ENCODE results near the gene APLF. TPM values are rescaled to one million over a fixed set of nuclear protein-coding genes. Genes with fewer than 3 reads are reported as not detected.

APLF gene
- total RNA-seq, 1 experiment from 2014 or later, result 2.1 TPM

- Histone ChIP-seq H3K36me3 (replicated peaks; ENCODE audit: control insufficient read depth, insufficient read depth, low read length) (no peaks in the 10 kb centered on the region), H3K4me3 (ENCODE audit: insufficient read depth, low read depth, low read length) (no peak overlapping the region), H3K27me3 (ENCODE audit: control insufficient read depth, insufficient read depth, low read length) (no peaks in the 10 kb centered on the region)
- DNase-seq, result no peak
Measured at GRCh38 chr2:68453761-68454360, 13.5 kb upstream of the APLF start.

DNA sequence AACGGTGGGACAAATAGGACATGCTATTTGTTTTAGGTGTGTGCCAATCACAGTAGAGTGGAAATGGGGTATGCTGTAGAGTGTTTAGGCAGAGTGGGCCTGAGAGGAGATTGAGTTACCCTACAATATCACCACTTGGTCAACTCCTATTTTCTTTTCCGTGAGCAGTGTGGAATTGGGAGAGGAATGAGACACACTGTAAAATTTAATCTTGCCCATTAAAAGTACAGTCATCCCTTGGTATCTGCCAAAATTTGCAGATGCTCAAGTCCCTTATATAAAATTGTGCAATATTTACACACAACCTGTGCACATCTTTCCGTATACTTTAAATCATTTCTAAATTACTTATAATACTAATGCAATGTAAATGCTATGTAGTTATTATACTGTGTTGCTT is 12.7 kb upstream of the APLF start:
- no peak for DNase-seq

GRCh38 chr2:68456198-68456597 is 11.2 kb upstream of the APLF start:
- no peaks in the 10 kb centered on the region for H3K27me3 ChIP-seq (ENCODE audit: control insufficient read depth, insufficient read depth, low read length)

More for the DNA sequence above, 12.7 kb upstream of the APLF start:
- Histone ChIP-seq H3K27me3 (ENCODE audit: control insufficient read depth, insufficient read depth, low read length) (no peaks in the 10 kb centered on the region), H3K36me3 (replicated peaks; ENCODE audit: control insufficient read depth, insufficient read depth, low read length) (no peaks in the 10 kb centered on the region), H3K4me3 (ENCODE audit: insufficient read depth, low read depth, low read length) (no peak overlapping the region)

GRCh38 chr2:68458981-68459380 is 8.4 kb upstream of the APLF start:
- DNase-seq, result no peak
- H3K4me3 ChIP-seq (ENCODE audit: insufficient read depth, low read depth, low read length), result no peak overlapping the region
- H3K36me3 ChIP-seq (replicated peaks; ENCODE audit: control insufficient read depth, insufficient read depth, low read length), result no peaks in the 10 kb centered on the region
- no peaks in the 10 kb centered on the region for H3K27me3 ChIP-seq (ENCODE audit: control insufficient read depth, insufficient read depth, low read length)

More at GRCh38 chr2:68456198-68456597, 11.2 kb upstream of the APLF start:
- no peaks in the 10 kb centered on the region for H3K36me3 ChIP-seq (replicated peaks; ENCODE audit: control insufficient read depth, insufficient read depth, low read length)
- no peak for DNase-seq
- H3K4me3 ChIP-seq (ENCODE audit: insufficient read depth, low read depth, low read length), result no peak overlapping the region

- no peaks in the 10 kb centered on the region for H3K27me3 ChIP-seq (ENCODE audit: control insufficient read depth, insufficient read depth, low read length)
- no peaks in the 10 kb centered on the region for H3K36me3 ChIP-seq (replicated peaks; ENCODE audit: control insufficient read depth, insufficient read depth, low read length)
- DNase-seq, result peak; percentile 54
- no peak overlapping the region for H3K4me3 ChIP-seq (ENCODE audit: insufficient read depth, low read depth, low read length)
Measured at GRCh38 chr2:68463287-68463877, 4.0 kb upstream of the APLF start.

- no peak overlapping the region for H3K4me3 ChIP-seq (ENCODE audit: insufficient read depth, low read depth, low read length)
- no peak for DNase-seq
- H3K27me3 ChIP-seq (ENCODE audit: control insufficient read depth, insufficient read depth, low read length), result no peaks in the 10 kb centered on the region
- no peaks in the 10 kb centered on the region for H3K36me3 ChIP-seq (replicated peaks; ENCODE audit: control insufficient read depth, insufficient read depth, low read length)
Measured at GRCh38 chr2:68464651-68465050, 2.7 kb upstream of the APLF start.

GRCh38 chr2:68465081-68465916 is 2.1 kb upstream of the APLF start:
- Histone ChIP-seq H3K27me3 (ENCODE audit: control insufficient read depth, insufficient read depth, low read length) (no peaks in the 10 kb centered on the region), H3K4me3 (ENCODE audit: insufficient read depth, low read depth, low read length) (no peak overlapping the region), H3K36me3 (replicated peaks; ENCODE audit: control insufficient read depth, insufficient read depth, low read length) (no peaks in the 10 kb centered on the region)
- DNase-seq, result no peak

DNA sequence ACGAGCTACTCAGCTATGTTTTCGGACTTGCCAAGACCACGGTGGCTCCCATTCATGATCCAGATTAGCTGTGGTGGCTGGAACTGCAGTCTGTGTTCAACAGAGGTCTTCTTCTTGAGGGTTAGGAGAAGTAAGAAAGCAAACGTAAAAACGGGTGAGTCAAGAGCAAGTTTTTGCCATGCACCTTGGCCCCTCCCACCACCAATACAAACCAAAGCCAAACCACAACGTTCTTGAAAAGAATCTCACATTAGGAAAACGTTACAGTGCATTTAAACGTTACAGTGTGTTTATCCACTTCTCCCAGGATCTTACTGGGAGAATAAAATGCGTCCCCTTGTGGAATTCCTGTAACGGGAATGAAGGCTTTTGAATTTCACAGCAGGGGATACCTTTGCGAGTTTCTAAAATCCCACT is 1.0 kb upstream of the APLF start:
- DNase-seq, result no peak
- H3K4me3 ChIP-seq (ENCODE audit: insufficient read depth, low read depth, low read length), result peak overlapping the region; percentile 89
- H3K27me3 ChIP-seq (ENCODE audit: control insufficient read depth, insufficient read depth, low read length), result no peaks in the 10 kb centered on the region
- H3K36me3 ChIP-seq (replicated peaks; ENCODE audit: control insufficient read depth, insufficient read depth, low read length), result no peaks in the 10 kb centered on the region

DNA sequence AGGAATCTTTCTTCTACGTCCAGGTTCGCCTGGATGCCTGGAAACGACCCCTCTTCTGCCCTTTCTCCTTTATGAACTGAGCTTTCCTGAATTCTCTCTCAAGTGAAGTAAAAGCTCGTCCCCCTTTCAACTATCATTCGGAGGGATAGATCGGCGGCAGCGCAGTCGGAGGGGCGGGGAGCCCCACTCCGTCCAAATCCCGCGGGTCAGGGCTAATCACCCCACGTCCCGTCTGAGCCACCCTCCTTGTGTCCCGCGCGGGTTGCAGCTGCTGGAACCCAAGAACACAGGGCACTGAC is 658 bp upstream of the APLF start:
- no peak for DNase-seq
- peak overlapping the region; percentile 89 for H3K4me3 ChIP-seq (ENCODE audit: insufficient read depth, low read depth, low read length)
- no peaks in the 10 kb centered on the region for H3K36me3 ChIP-seq (replicated peaks; ENCODE audit: control insufficient read depth, insufficient read depth, low read length)
- H3K27me3 ChIP-seq (ENCODE audit: control insufficient read depth, insufficient read depth, low read length), result no peaks in the 10 kb centered on the region

GRCh38 chr2:68468801-68469200 is 1.4 kb downstream of the APLF start:
- Histone ChIP-seq H3K36me3 (replicated peaks; ENCODE audit: control insufficient read depth, insufficient read depth, low read length) (no peaks in the 10 kb centered on the region), H3K4me3 (ENCODE audit: insufficient read depth, low read depth, low read length) (no peak overlapping the region)
- DNase-seq, result no peak

DNA sequence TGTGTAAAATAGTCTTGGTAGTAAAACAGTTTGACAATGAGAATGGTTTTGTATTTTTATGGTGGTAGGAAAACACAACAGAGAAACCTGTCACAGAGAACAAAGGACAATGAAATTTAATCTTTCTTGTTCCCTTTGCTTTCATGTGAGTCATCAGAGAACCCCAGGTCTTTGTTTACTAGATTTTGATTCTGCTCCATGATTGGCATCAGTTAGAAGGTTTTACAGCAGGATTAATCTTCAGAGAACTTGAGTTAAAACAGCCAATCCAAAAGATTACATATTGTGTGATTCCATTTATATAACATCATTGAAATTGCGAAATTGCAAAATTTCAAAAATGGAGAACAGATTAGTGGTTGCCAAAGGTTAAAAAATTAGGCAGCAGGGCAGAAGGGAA is 2.5 kb downstream of the APLF start:
- DNase-seq, result no peak
- H3K4me3 ChIP-seq (ENCODE audit: insufficient read depth, low read depth, low read length), result no peak overlapping the region
- no peaks in the 10 kb centered on the region for H3K36me3 ChIP-seq (replicated peaks; ENCODE audit: control insufficient read depth, insufficient read depth, low read length)
- no peaks in the 10 kb centered on the region for H3K27me3 ChIP-seq (ENCODE audit: control insufficient read depth, insufficient read depth, low read length)

More at GRCh38 chr2:68468801-68469200, 1.4 kb downstream of the APLF start:
- no peaks in the 10 kb centered on the region for H3K27me3 ChIP-seq (ENCODE audit: control insufficient read depth, insufficient read depth, low read length)

DNA sequence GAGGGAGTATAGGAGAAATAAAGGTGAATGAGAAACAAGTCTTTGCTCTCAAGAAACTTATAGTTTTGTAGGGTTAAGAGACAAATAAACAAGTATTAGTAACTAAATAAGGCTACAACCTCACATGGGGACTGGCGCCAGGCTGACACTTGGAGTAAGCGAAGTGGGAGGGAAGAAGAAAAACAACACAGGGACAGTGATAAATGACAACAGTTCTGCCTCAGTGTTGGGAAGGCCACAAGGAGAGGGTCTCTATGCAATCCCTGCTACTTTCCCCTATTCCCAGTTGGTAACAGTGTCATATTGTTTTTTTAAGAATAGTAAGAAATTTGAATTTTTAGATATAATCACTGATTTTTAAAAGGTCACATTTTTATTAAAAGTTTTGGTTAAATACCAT is 4.0 kb downstream of the APLF start:
- DNase-seq, result no peak
- H3K4me3 ChIP-seq (ENCODE audit: insufficient read depth, low read depth, low read length), result no peak overlapping the region
- H3K27me3 ChIP-seq (ENCODE audit: control insufficient read depth, insufficient read depth, low read length), result no peaks in the 10 kb centered on the region
- H3K36me3 ChIP-seq (replicated peaks; ENCODE audit: control insufficient read depth, insufficient read depth, low read length), result no peaks in the 10 kb centered on the region

GRCh38 chr2:68472796-68473414 is 5.5 kb downstream of the APLF start:
- DNase-seq, result no peak
- Histone ChIP-seq H3K36me3 (replicated peaks; ENCODE audit: control insufficient read depth, insufficient read depth, low read length) (no peaks in the 10 kb centered on the region), H3K4me3 (ENCODE audit: insufficient read depth, low read depth, low read length) (no peak overlapping the region), H3K27me3 (ENCODE audit: control insufficient read depth, insufficient read depth, low read length) (no peaks in the 10 kb centered on the region)

DNA sequence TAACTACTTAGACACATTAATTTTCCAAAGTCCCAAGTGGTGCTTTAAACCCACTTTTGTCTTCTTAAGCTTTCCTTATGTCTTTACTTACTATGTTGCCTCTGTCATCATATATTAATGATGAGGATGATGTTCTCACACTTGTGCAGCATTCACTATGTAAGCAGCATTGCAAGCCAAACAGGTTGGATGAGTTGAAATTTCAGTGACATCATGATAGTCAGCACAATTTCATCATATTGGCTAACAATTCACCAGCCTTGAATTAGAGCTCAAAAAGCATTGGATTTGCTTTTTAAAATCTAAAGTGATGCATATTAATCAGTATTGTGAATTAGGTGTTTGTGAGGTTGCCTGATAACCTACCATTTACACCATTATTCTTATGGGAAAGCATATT is 7.7 kb downstream of the APLF start:
- no peak for DNase-seq
- Histone ChIP-seq H3K27me3 (ENCODE audit: control insufficient read depth, insufficient read depth, low read length) (no peaks in the 10 kb centered on the region), H3K36me3 (replicated peaks; ENCODE audit: control insufficient read depth, insufficient read depth, low read length) (no peaks in the 10 kb centered on the region), H3K4me3 (ENCODE audit: insufficient read depth, low read depth, low read length) (no peak overlapping the region)

GRCh38 chr2:68475576-68475975 is 8.2 kb downstream of the APLF start:
- no peak for DNase-seq
- no peaks in the 10 kb centered on the region for H3K36me3 ChIP-seq (replicated peaks; ENCODE audit: control insufficient read depth, insufficient read depth, low read length)
- no peak overlapping the region for H3K4me3 ChIP-seq (ENCODE audit: insufficient read depth, low read depth, low read length)
- no peaks in the 10 kb centered on the region for H3K27me3 ChIP-seq (ENCODE audit: control insufficient read depth, insufficient read depth, low read length)

All from H7 (cell line).